Lung (tissue), 12 donors: ENCODE measurements around the gene TBC1D23. TPM values are rescaled to one million over a fixed set of nuclear protein-coding genes. Genes with fewer than 3 reads are reported as not detected.

Experiments
- ATAC-seq: fragments of 200-7000 bp; cut with Tn5 transposase; one replicate; pipeline ENCODE4 v1.9.1; 2020; ENCODE audit warnings: moderate number of reproducible peaks; ENCODE audit not compliant: insufficient read depth, low FRiP score
- DNase-seq, 3 donors: peaks; one replicate each; pipeline ENCODE4 v3.0.0-alpha.2; 2013 to 2017
- H3K27ac ChIP-seq, 2 donors: one replicate each; pipeline ENCODE4 v1.5.1; 2013; ENCODE audit warnings: mild to moderate bottlenecking in 2 of 2, moderate library complexity in 2 of 2, control low read depth in 1 of 2, inconsistent platforms in 1 of 2, low read depth in 1 of 2, low read length in 1 of 2
- H3K27me3 ChIP-seq, 3 donors: one replicate each; pipeline ENCODE4 v1.5.1; 2013; ENCODE audit warnings: low read length in 2 of 3; ENCODE audit not compliant: control insufficient read depth in 3 of 3, insufficient read depth in 3 of 3
- H3K36me3 ChIP-seq, 4 donors: one replicate each; pipeline ENCODE4 v1.5.1; 2013; ENCODE audit warnings: low read length in 4 of 4, mild to moderate bottlenecking in 1 of 4, moderate library complexity in 1 of 4; ENCODE audit not compliant: control insufficient read depth in 4 of 4, insufficient read depth in 4 of 4
- H3K4me1 ChIP-seq, 5 donors: one replicate each; pipeline ENCODE4 v1.5.1; 2013; ENCODE audit warnings: low read length in 5 of 5, mild to moderate bottlenecking in 2 of 5, moderate library complexity in 1 of 5; ENCODE audit not compliant: control insufficient read depth in 5 of 5, insufficient read depth in 5 of 5
- H3K4me3 ChIP-seq: one replicate; pipeline ENCODE4 v1.5.1; 2013; ENCODE audit warnings: mild to moderate bottlenecking, control low read depth, moderate library complexity
- H3K9ac ChIP-seq, 2 donors: one replicate each; pipeline ENCODE4 v1.5.1; 2013; ENCODE audit warnings: low read length in 2 of 2, control low read depth in 1 of 2; ENCODE audit not compliant: insufficient read depth in 1 of 2
- H3K9me3 ChIP-seq, 4 donors: one replicate each; pipeline ENCODE4 v1.5.1; 2013; ENCODE audit warnings: low read length in 3 of 4, mild to moderate bottlenecking in 1 of 4, moderate library complexity in 1 of 4; ENCODE audit not compliant: control insufficient read depth in 4 of 4, insufficient read depth in 3 of 4
- CTCF ChIP-seq: IDR thresholded peaks from 2 replicates; pipeline ENCODE4 v1.5.1; 2012; ENCODE audit warnings: mild to moderate bottlenecking; ENCODE audit errors: control extremely low read depth, extremely low read depth
- WGBS, 2 donors: extraction: QIAGEN DNeasy Blood & Tissue Kit; methylation state at CpG; one replicate each; pipeline ENCODE4 v1.1.7; 2013; 5-methylcytosine and 5-hydroxymethylcytosine counted together
- polyA plus RNA-seq, 2 donors: library from polyadenylated mRNA; stranded (reverse); fragments of 200-250 nt; gene quantifications; one replicate each; pipeline ENCODE4 v1.2.1, GENCODE V29; 2013
- total RNA-seq, 2 donors: library from RNA; depleted of rRNA in 1 of 2; stranded (reverse); fragments of >200 nt in 1 of 2; gene quantifications; one replicate each; pipeline ENCODE4 v1.2.1, GENCODE V29; 2014 to 2021
- donor health status: control.
- donor health status: control.
- donor health status: Bipolar disorder and iron deficiency.
- donor health status: healthy.
- donor health status: DM: yes; HTN: yes; CAD: no.

The TBC1D23 gene
- total and polyA plus RNA-seq, 4 donors, result 15.7 to 60.6 (median 26.9) TPM

- Histone ChIP-seq H3K9me3 (no peaks in the 10 kb centered on the region), H3K27ac (no peak overlapping the region), H3K9ac (no peak overlapping the region), H3K27me3 (no peaks in the 10 kb centered on the region), H3K4me3 (no peak overlapping the region), H3K4me1 (peaks cover 0 to 8% (median 0%) of the 10 kb centered on the region in 5 donors), H3K36me3 (peaks cover 0 to 5% (median 3%) of the 10 kb centered on the region in 4 donors)
- 79 to 88% methylated on average over 4 of the region's 4 CpGs for WGBS, 2 donors
- no peak for ATAC-seq
- DNase-seq, result no peak
- TF ChIP-seq CTCF, result no peak
These were observed 70.9 kb downstream of the TBC1D23 start for GRCh38 chr3:100331660-100332059.

- H3K9ac ChIP-seq, result no peak overlapping the region
- no peak overlapping the region for H3K4me3 ChIP-seq
- no peak for DNase-seq
- no peak overlapping the region for H3K27ac ChIP-seq
- no peaks in the 10 kb centered on the region for H3K27me3 ChIP-seq
- no peaks in the 10 kb centered on the region for H3K36me3 ChIP-seq
- TF ChIP-seq CTCF, result no peak
- ATAC-seq, result no peak
- no peaks in the 10 kb centered on the region for H3K9me3 ChIP-seq
- peaks cover 0 to 8% (median 0%) of the 10 kb centered on the region in 5 donors for H3K4me1 ChIP-seq
These were observed 72.3 kb downstream of the TBC1D23 start for GRCh38 chr3:100333051-100333450.

- DNase-seq (no peak), ATAC-seq (peak; percentile 4)
- WGBS, 2 donors, result 40 to 42% methylated on average over 14 of the region's 14 CpGs
- Histone ChIP-seq H3K27ac (peak overlapping the region; percentile 85 to 92), H3K4me1 (peaks cover 0 to 8% (median 0%) of the 10 kb centered on the region in 5 donors), H3K9ac (peak overlapping the region; percentile 72 to 88), H3K4me3 (peak overlapping the region; percentile 79), H3K36me3 (peaks cover 0 to under 1% (median under 1%) of the 10 kb centered on the region in 4 donors), H3K9me3 (no peaks in the 10 kb centered on the region), H3K27me3 (no peaks in the 10 kb centered on the region)
- TF ChIP-seq CTCF, result no peak
These were observed 73.2 kb downstream of the TBC1D23 start for GRCh38 chr3:100333970-100334487.
